ENCODE results near the gene U2AF2. TPM values are rescaled to one million over a fixed set of nuclear protein-coding genes. Genes with fewer than 3 reads are reported as not detected.

Gene U2AF2
- polyA plus RNA-seq, 1 experiment, result 90.7 TPM

GRCh38 chr19:55693336-55693974, 38.6 kb downstream of the U2AF2 start:
- DNase-seq (ENCODE audit: low read depth, low spot score), result no peak
- Histone ChIP-seq H3K27me3 (ENCODE audit: control insufficient read depth, insufficient read depth, low read length) (no peaks in the 10 kb centered on the region), H3K9me3 (ENCODE audit: control insufficient read depth, insufficient read depth, low read length) (no peaks in the 10 kb centered on the region; the same call in 1 of the 2 replicates), H3K4me3 (ENCODE audit: low read depth, low read length) (no peak overlapping the region), H3K27ac (ENCODE audit: low read depth, low read length) (no peak overlapping the region)
- ChIA-PET CTCF (no interaction called here), POLR2A (interaction anchor here (0.6 kb wide), 1 partner anchor 56 kb away, joined by 4 read pairs; no protein-coding TSS in a partner anchor)
- TF ChIP-seq CTCF (IDR thresholded peaks at IDR 0.05; ENCODE audit: low read depth, low read length), result no peak

- ChIA-PET POLR2A (interaction anchor here (0.6 kb wide), 1 partner anchor 55 kb away, joined by 4 read pairs; no protein-coding TSS in a partner anchor), CTCF (no interaction called here)
- H3K27ac ChIP-seq (ENCODE audit: low read depth, low read length), result no peak overlapping the region
- H3K4me3 ChIP-seq (ENCODE audit: low read depth, low read length), result no peak overlapping the region
- no peaks in the 10 kb centered on the region for H3K27me3 ChIP-seq (ENCODE audit: control insufficient read depth, insufficient read depth, low read length)
- TF ChIP-seq CTCF (IDR thresholded peaks at IDR 0.05; ENCODE audit: low read depth, low read length), result no peak
- DNase-seq (ENCODE audit: low read depth, low spot score), result no peak
- no peaks in the 10 kb centered on the region; the same call in 1 of the 2 replicates for H3K9me3 ChIP-seq (ENCODE audit: control insufficient read depth, insufficient read depth, low read length)
These were observed 39.4 kb downstream of the U2AF2 start for GRCh38 chr19:55694241-55694655.

- Histone ChIP-seq H3K4me3 (ENCODE audit: low read depth, low read length) (no peak overlapping the region), H3K27ac (ENCODE audit: low read depth, low read length) (no peak overlapping the region), H3K9me3 (ENCODE audit: control insufficient read depth, insufficient read depth, low read length) (no peaks in the 10 kb centered on the region; the same call in 1 of the 2 replicates), H3K27me3 (ENCODE audit: control insufficient read depth, insufficient read depth, low read length) (no peaks in the 10 kb centered on the region)
- TF ChIP-seq CTCF (IDR thresholded peaks at IDR 0.05; ENCODE audit: low read depth, low read length), result no peak
- no peak for DNase-seq (ENCODE audit: low read depth, low spot score)
- POLR2A ChIA-PET, result no interaction called here
- CTCF ChIA-PET, result no interaction called here
These were observed 40.0 kb downstream of the U2AF2 start for GRCh38 chr19:55694656-55695491.

DNA sequence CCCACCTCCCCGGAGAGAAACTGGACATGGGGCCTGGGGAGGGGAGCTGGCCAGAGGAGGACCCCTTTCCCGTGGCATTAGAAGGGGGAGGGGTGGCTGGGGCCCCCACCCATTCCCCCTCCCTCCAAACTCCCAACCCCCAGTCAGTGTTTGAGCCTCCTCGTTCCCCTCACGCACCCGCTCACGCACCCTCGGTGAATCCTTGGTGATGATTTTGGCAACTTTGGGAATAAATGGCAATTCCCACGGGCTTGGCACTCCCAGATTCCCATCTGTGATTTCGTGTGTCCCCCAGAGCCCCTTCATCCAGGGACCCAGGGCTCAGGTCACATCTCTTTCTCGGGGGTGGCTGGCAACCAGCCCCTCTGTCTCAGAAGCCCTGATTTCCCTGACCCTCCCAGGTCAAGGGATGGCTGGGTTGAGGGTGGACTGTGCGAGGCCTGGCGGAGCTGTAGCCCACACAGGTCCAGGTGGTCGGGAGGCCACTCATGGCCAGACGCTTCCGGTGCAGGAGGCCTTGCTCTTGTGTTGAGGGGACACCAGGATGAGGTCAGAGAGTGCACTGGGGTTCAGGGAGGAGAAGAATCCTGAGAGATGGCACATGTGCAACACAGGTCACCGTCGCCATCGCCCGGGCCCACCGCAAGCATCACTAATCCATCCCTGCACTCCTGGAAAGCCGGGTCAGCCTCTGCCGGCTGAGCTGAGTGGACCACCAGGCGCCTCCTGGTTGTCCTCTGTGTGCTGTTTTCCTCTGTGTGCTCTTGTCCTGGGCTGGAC, 40.9 kb downstream of the U2AF2 start:
- CTCF ChIA-PET, result no interaction called here
- Histone ChIP-seq H3K27me3 (ENCODE audit: control insufficient read depth, insufficient read depth, low read length) (no peaks in the 10 kb centered on the region), H3K27ac (ENCODE audit: low read depth, low read length) (no peak overlapping the region), H3K9me3 (ENCODE audit: control insufficient read depth, insufficient read depth, low read length) (no peaks in the 10 kb centered on the region; the same call in 1 of the 2 replicates), H3K4me3 (ENCODE audit: low read depth, low read length) (no peak overlapping the region)
- POLR2A ChIA-PET, result no interaction called here
- no peak for DNase-seq (ENCODE audit: low read depth, low spot score)
- TF ChIP-seq CTCF (IDR thresholded peaks at IDR 0.05; ENCODE audit: low read depth, low read length), result no peak
